Fibroblast of skin of abdomen (primary cell): ENCODE measurements around the gene ADCY3.
"Not testable (repeated sequence)": the region's sequence is repeated elsewhere in the genome, so short reads cannot be mapped to it uniquely, and the experiment has no call there.

Source experiments
- DNase-seq: peaks from one replicate; pipeline ENCODE4 v3.0.0-alpha.2; 2013

ADCY3 gene

GRCh38 chr2:24809316-24810007, 110.6 kb downstream of the ADCY3 start:
- peak; percentile 34 for DNase-seq

- DNase-seq, result no peak
These were observed 113.4 kb downstream of the ADCY3 start for GRCh38 chr2:24806661-24807036.

GRCh38 chr2:24805811-24806660, 114.0 kb downstream of the ADCY3 start:
- DNase-seq, result not testable (repeated sequence)

GRCh38 chr2:24800487-24800886, 119.5 kb downstream of the ADCY3 start:
- DNase-seq, result not testable (repeated sequence)

- no peak for DNase-seq
These were observed 122.4 kb downstream of the ADCY3 start for GRCh38 chr2:24797644-24798043.

GRCh38 chr2:24793761-24794435, 126.1 kb downstream of the ADCY3 start:
- DNase-seq, result peak; percentile 19

GRCh38 chr2:24792874-24793760, 126.9 kb downstream of the ADCY3 start, which contains the start of the genes CENPO and PTRHD1:
TSS of gene CENPO (plus strand) at chr2:24793425. CDS start at chr2:24793920, 495 bp downstream.
TSS of gene PTRHD1 (minus strand) at chr2:24793391. CDS start at chr2:24793377, 14 bp downstream.
- peak; percentile 97 for DNase-seq

GRCh38 chr2:24792542-24792873, 127.5 kb downstream of the ADCY3 start:
- DNase-seq, result no peak

GRCh38 chr2:24791452-24791851, 128.6 kb downstream of the ADCY3 start:
- no peak for DNase-seq

- DNase-seq, result no peak
These were observed 131.2 kb downstream of the ADCY3 start for GRCh38 chr2:24788816-24789215.

- no peak for DNase-seq
These were observed 132.5 kb downstream of the ADCY3 start for GRCh38 chr2:24787532-24787931.

- no peak for DNase-seq
These were observed 134.2 kb downstream of the ADCY3 start for GRCh38 chr2:24785671-24786321.

GRCh38 chr2:24783641-24784040, 136.4 kb downstream of the ADCY3 start:
- DNase-seq, result no peak

GRCh38 chr2:24779116-24779515, 140.9 kb downstream of the ADCY3 start:
- no peak for DNase-seq

- no peak for DNase-seq
These were observed 145.7 kb downstream of the ADCY3 start for GRCh38 chr2:24774373-24774772.

GRCh38 chr2:24771764-24772586, 148.1 kb downstream of the ADCY3 start:
- peak; percentile 13 for DNase-seq

GRCh38 chr2:24771061-24771460, 149.0 kb downstream of the ADCY3 start:
- no peak for DNase-seq
